Astrocyte (in vitro differentiated cells and primary cell): ENCODE results near the gene GLP1R. TPM values are rescaled to one million over a fixed set of nuclear protein-coding genes. Genes with fewer than 3 reads are reported as not detected.

Experiments
- DNase-seq: peaks from one replicate; pipeline ENCODE4 v3.0.0-alpha.2; 2010; ENCODE audit warnings: low read depth
- FAIRE-seq: peaks from 2 replicates; lab custom pipeline; 2011; peaks lifted over from hg19 to GRCh38; lab: Jason Lieb, UNC
- H2AFZ ChIP-seq: 2 replicates; pipeline ENCODE4 v1.6.0; 2012; ENCODE audit warnings: low read depth, low read length, inconsistent platforms
- H3K27ac ChIP-seq: 2 replicates; pipeline ENCODE4 v1.5.1; 2011; ENCODE audit warnings: low read depth, low read length, inconsistent platforms
- H3K27me3 ChIP-seq: 2 replicates; pipeline ENCODE4 v1.6.0; 2011; ENCODE audit warnings: low read length, inconsistent platforms; ENCODE audit not compliant: insufficient read depth
- H3K36me3 ChIP-seq: 2 replicates; pipeline ENCODE4 v1.5.1; 2011; ENCODE audit warnings: low read length, inconsistent platforms; ENCODE audit not compliant: insufficient read depth
- H3K4me1 ChIP-seq: 2 replicates; pipeline ENCODE4 v1.5.1; 2011; ENCODE audit warnings: low read length, inconsistent platforms; ENCODE audit not compliant: insufficient read depth
- H3K4me2 ChIP-seq: 2 replicates; pipeline ENCODE4 v1.6.0; 2012; ENCODE audit warnings: low read length, inconsistent platforms
- H3K4me3 ChIP-seq: 2 replicates; pipeline ENCODE4 v1.5.1; 2011; ENCODE audit warnings: low read depth, mild to moderate bottlenecking, low read length, inconsistent platforms; ENCODE audit not compliant: insufficient read depth
- H3K79me2 ChIP-seq: 2 replicates; pipeline ENCODE4 v1.6.0; 2012; ENCODE audit warnings: mild to moderate bottlenecking, low read length, inconsistent platforms; ENCODE audit not compliant: insufficient read depth
- H3K9ac ChIP-seq: 2 replicates; pipeline ENCODE4 v1.6.0; 2012; ENCODE audit warnings: mild to moderate bottlenecking, low read length, inconsistent platforms
- H3K9me3 ChIP-seq: 2 replicates; pipeline ENCODE4 v1.5.1; 2012; ENCODE audit warnings: low read depth, mild to moderate bottlenecking, low read length, inconsistent platforms; ENCODE audit not compliant: insufficient read depth
- H4K20me1 ChIP-seq: 2 replicates; pipeline ENCODE4 v1.6.0; 2012; ENCODE audit warnings: low read length, inconsistent platforms; ENCODE audit not compliant: insufficient read depth
- H3K27ac Mint-ChIP-seq: one replicate; pipeline ENCODE4 v1.8.0; 2021; ENCODE audit warnings: mild to moderate bottlenecking, mixed read lengths; ENCODE audit not compliant: unreplicated experiment
- H3K27me3 Mint-ChIP-seq: one replicate; pipeline ENCODE4 v1.8.0; 2021; ENCODE audit warnings: low read depth, mixed read lengths; ENCODE audit not compliant: unreplicated experiment
- H3K36me3 Mint-ChIP-seq: one replicate; pipeline ENCODE4 v1.8.0; 2021; ENCODE audit warnings: low read depth, mixed read lengths; ENCODE audit not compliant: unreplicated experiment
- H3K4me1 Mint-ChIP-seq: one replicate; pipeline ENCODE4 v1.8.0; 2021; ENCODE audit warnings: low read depth, mixed read lengths; ENCODE audit not compliant: unreplicated experiment
- H3K4me3 Mint-ChIP-seq: one replicate; pipeline ENCODE4 v1.8.0; 2021; ENCODE audit warnings: mild to moderate bottlenecking, moderate library complexity, mixed read lengths; ENCODE audit not compliant: unreplicated experiment
- H3K9me3 Mint-ChIP-seq: one replicate; pipeline ENCODE4 v1.8.0; 2021; ENCODE audit warnings: mild to moderate bottlenecking, mixed read lengths; ENCODE audit not compliant: unreplicated experiment
- CTCF ChIP-seq: IDR thresholded peaks from 2 replicates; pipeline ENCODE4 v1.5.1; 2011; ENCODE audit warnings: low read depth, mild to moderate bottlenecking, inconsistent platforms, low read length, moderate library complexity; ENCODE audit not compliant: insufficient read depth
- EZH2 ChIP-seq: IDR thresholded peaks from 2 replicates; pipeline ENCODE4 v1.6.1; 2012; ENCODE audit warnings: mild to moderate bottlenecking, low read length, inconsistent platforms; ENCODE audit not compliant: insufficient read depth
- total RNA-seq: library from RNA; stranded (reverse); gene quantifications from 2 replicates; pipeline ENCODE4 v1.2.1, GENCODE V29; 2021

The GLP1R gene
- total RNA-seq, 1 donor from 2014 or later: not detected

DNA sequence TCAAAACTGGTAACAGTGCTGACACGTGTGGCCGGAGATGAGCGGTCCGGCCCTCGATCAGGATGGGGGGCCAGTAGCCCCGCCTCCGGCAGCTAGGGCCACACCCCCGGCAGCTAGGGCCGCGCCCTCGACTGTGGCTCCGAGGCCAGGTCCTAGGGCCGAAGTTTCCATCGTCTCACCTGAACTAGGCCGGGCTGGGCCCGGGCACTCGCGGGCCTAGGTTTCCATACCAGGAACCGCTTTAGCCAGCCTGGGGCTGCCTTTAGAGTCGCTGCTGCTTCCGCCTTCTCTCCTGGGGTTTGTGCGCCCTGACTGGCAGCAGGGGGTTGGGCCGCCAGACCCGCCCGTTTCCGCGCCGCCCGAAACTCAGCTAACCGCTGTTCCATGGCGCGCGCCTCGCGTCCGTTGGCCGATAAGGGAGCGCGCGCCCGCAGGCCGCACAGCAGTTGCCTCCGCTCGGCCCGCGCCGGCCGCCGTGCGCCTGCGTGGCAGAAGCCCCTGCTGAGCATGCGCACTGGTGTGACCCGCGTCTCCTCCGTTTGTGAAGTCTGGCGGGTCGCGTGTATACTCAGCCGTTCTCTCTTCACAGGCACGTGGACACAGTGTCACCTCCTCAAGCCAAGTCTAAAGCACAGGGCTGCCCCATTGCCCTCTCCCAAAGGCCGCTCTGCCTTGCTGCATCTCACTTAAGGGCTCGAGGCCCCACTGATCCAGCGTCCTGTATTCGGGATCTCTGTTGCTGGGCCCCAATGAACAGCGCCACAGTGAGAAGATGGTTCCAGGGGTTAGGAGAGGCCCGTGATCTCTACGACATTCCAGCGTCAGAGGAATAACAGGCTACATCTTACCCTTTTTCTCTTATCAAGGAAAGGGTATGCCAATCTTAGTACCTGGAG, 66.4 kb downstream of the GLP1R start, which contains the start of gene SAYSD1:
TSS of gene SAYSD1 (minus strand) at position 483 of the 896 bp plus-strand sequence. CDS start at position 386, 97 bp downstream.
- Mint-ChIP-seq H3K4me3 (peak within 1 kb of the TSS; percentile 94), H3K9me3 (no peaks in the 10 kb centered on the region), H3K36me3 (no peaks in the 10 kb centered on the region), H3K4me1 (peaks cover 7% of the 10 kb centered on the region), H3K27ac (peak within 1 kb of the TSS; percentile 73), H3K27me3 (peaks cover 3% of the 10 kb centered on the region)
- FAIRE-seq: no peak
- Histone ChIP-seq H3K79me2 (no peaks in the 10 kb centered on the region), H3K27me3 (no peaks in the 10 kb centered on the region), H4K20me1 (no peaks in the 10 kb centered on the region), H3K9me3 (no peaks in the 10 kb centered on the region), H3K9ac (peak within 1 kb of the TSS; percentile 85), H3K4me1 (peaks cover 3% of the 10 kb centered on the region), H3K4me3 (peak within 1 kb of the TSS; percentile 77), H3K27ac (peak within 1 kb of the TSS; percentile 82), H3K36me3 (no peaks in the 10 kb centered on the region), H3K4me2 (peak within 1 kb of the TSS; percentile 93), H2AFZ (peak within 1 kb of the TSS; percentile 100)
- TF ChIP-seq CTCF: no peak
- no peak for TF ChIP-seq EZH2
- DNase-seq: peak; percentile 82

GRCh38 chr6:39118921-39119320, 70.3 kb downstream of the GLP1R start:
- Mint-ChIP-seq H3K9me3 (no peaks in the 10 kb centered on the region), H3K4me1 (no peaks in the 10 kb centered on the region), H3K27ac (no peak overlapping the region), H3K4me3 (no peak overlapping the region), H3K27me3 (peaks cover 30% of the 10 kb centered on the region), H3K36me3 (no peaks in the 10 kb centered on the region)
- no peak overlapping the region for H3K27ac ChIP-seq
- no peak overlapping the region for H3K9ac ChIP-seq
- no peaks in the 10 kb centered on the region for H4K20me1 ChIP-seq
- H3K27me3 ChIP-seq: peaks cover 2% of the 10 kb centered on the region
- H3K4me2 ChIP-seq: no peak overlapping the region
- no peak for DNase-seq
- H3K79me2 ChIP-seq: no peaks in the 10 kb centered on the region
- no peaks in the 10 kb centered on the region for H3K9me3 ChIP-seq
- FAIRE-seq: no peak
- no peak overlapping the region for H3K4me3 ChIP-seq
- TF ChIP-seq CTCF: no peak
- no peak for TF ChIP-seq EZH2
- H2AFZ ChIP-seq: no peak overlapping the region
- H3K36me3 ChIP-seq: no peaks in the 10 kb centered on the region
- peaks cover 3% of the 10 kb centered on the region for H3K4me1 ChIP-seq

DNA sequence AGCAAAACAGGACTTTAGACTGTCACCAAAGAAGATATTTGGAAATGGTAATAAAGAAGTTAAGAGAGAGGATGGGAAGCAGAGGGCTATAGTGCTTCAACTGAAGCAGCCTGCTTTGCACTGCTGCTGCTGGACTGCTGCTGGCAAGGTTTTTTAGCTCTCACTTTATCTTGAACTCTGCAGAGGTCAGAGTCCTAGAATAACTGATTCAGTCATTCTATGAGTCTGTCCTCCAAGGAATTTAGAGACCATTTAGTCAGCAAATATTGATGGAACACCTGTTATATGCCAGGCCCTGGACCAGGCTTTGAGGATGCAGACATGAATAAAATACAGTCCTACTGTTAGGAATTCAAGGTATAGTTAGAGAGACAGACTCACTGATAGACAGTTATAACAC, 75.5 kb downstream of the GLP1R start:
- no peaks in the 10 kb centered on the region for H3K9me3 Mint-ChIP-seq
- H4K20me1 ChIP-seq: no peaks in the 10 kb centered on the region
- H3K4me2 ChIP-seq: no peak overlapping the region
- H3K9ac ChIP-seq: no peak overlapping the region
- no peaks in the 10 kb centered on the region for H3K9me3 ChIP-seq
- H2AFZ ChIP-seq: no peak overlapping the region
- no peak for FAIRE-seq
- H3K4me1 Mint-ChIP-seq: no peaks in the 10 kb centered on the region
- no peak for TF ChIP-seq EZH2
- TF ChIP-seq CTCF: no peak
- H3K36me3 Mint-ChIP-seq: no peaks in the 10 kb centered on the region
- no peak for DNase-seq
- no peaks in the 10 kb centered on the region for H3K79me2 ChIP-seq
- H3K27me3 ChIP-seq: peaks cover 2% of the 10 kb centered on the region
- no peaks in the 10 kb centered on the region for H3K36me3 ChIP-seq
- H3K4me3 Mint-ChIP-seq: no peak overlapping the region
- H3K27ac ChIP-seq: no peak overlapping the region
- no peaks in the 10 kb centered on the region for H3K4me1 ChIP-seq
- no peak overlapping the region for H3K4me3 ChIP-seq
- H3K27me3 Mint-ChIP-seq: peaks cover 39% of the 10 kb centered on the region
- no peak overlapping the region for H3K27ac Mint-ChIP-seq
